HG03175 (cell line): Measurements from ENCODE around the gene TIE1.

Source experiments
- ATAC-seq: cut with Tn5 transposase; IDR thresholded peaks from one replicate; pipeline ENCODE4 v1.9.1; 2021; ENCODE audit warnings: mild to moderate bottlenecking, moderate library complexity; ENCODE audit not compliant: unreplicated experiment

Gene TIE1

DNA sequence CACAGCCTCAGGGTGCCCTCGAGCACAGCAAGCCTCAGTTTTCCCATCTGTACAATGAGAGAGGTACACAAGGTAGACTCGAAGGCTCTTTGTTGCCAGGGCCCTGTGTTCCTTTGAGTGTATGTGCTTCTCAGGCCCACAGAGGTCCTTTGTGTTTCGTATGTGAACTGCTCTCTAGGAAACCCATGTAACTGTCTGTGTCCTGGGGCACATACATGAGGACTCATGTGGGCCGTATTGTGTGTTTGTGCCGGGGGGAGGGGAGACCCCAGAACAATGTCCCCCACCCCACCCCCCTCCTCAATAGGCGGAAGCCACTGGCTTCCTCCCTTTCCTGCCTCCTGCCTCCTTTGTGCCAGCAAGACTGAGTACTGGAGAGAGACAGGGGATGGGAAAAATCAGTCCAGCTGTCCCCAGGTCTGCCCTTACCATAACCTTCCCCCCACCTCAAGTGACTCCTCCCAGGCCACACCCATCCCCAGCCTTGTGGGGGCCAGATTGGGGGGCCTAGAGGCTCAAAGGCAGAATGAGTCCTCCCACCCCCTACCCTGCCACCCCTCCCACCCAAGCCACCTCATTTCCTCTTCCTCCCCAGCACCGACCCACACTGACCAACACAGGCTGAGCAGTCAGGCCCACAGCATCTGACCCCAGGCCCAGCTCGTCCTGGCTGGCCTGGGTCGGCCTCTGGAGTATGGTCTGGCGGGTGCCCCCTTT is at the start of gene TIE1:
Gene TIE1 (plus strand): TSS at position 605 of the 717 bp plus-strand sequence. CDS start 90 bp downstream, at position 695.
- no peak for ATAC-seq

DNA sequence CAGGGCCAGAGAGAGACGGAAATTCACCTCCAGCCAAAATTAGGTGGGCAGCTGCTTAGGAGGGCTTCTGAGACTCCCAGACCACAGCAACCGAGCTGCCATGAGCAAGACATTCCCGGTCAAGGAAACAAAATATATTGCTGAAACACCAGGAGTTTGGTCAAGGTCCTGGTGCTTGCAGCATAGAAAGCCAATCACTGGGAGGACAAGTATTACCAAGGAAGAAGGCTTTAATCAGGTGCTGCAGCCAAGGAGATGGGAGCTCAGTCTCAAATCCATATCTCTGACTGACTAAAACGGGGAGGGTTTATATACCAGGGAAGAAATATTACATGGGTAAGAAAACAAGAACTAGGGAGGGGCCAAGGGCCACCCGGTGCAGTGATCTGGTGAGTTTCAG is 49.8 kb upstream of the TIE1 start:
- no peak for ATAC-seq

DNA sequence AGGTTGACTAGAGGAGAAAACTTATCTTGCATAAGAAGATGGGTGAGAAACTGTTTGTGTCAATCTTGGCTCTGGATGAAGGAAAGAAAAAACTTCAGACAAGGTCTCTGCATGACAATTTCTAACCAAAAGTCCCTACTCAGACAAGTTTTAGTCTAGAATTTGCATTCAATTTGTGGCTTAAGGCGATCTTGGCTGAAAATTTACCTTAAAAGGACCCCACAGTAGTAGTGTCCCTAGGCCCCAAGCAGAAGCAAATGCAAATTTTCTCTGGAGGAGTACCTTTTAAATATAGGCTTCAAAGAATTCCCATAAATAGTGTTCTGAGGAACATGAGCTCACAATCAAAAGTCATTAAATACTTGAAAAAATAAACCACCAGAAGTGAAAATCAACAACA is 48.6 kb upstream of the TIE1 start:
- ATAC-seq: no peak

DNA sequence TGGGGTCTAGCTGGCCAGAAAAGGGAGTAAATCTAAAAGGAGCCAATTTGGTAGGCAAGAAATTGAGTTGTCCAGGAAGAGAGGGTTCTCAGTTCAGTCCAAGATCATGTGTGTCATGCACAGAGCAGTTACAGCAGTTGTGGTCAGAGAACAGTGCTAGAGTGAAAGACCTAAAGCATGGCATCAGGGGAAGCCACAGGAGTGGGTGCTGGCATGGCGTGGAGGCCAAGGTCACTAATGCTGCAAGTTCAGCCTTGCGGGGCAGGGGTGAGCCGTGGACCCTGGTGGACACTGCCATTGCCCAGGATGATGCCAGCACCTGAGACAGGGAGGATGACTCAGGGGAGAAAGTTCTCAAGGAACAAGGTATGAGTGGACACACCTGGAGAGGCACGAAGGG is 47.6 kb upstream of the TIE1 start:
- no peak for ATAC-seq

DNA sequence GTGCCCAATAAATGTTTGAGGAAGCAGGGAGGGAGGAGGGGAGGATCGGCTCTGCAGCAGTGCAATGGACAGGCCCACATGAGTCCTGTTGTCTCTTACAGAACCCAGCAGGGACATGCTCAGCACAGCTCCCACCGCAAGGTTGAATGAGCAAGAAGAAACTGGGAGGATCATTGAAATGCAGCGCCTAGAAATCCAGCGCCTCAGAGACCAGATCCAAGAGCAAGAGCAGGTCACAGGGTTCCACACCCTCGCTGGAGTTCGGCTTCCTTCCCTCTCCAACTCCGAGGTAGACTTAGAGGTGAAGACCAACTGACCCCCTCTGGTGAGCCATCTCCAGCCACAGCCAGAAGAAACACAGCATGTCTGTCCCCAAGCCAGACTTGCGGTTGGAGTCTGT is 46.9 kb upstream of the TIE1 start:
- no peak for ATAC-seq

DNA sequence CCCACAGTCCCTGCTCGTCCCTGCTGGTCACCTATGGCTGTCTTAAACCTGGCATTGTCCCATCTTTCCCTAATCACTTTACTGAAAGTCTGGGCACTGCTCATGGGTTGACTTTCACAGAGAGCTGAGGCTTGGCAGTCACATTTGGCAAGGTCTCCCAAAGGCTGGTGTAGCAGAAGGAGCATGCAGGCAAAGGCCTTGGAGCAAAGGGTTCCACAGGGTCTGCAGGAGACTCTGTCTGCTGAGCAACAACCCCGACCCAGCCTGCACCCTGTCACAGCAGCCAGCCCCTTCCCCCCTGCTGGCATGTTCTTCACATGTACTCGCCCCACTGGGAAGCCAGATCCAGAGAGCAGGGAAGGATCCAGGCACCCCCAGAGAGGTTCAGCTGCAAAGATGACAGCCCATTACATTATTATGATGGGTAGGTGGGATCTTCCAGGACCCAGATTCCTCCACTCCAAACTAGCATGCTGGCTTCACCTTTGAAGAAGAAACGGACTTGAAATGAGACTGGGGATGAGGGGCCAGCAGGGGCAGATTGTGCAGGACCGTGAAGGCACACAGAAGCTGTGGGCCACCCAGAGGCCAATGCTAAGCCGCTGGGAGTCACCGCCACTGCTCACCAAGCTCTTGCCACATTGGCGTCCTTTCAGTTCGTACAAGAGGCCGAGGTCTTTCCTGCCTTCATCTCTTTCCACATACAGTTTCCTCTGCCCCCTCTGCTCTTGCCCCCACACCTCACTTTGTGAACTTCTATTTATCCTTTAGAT is 45.2 kb upstream of the TIE1 start:
- ATAC-seq: no peak

DNA sequence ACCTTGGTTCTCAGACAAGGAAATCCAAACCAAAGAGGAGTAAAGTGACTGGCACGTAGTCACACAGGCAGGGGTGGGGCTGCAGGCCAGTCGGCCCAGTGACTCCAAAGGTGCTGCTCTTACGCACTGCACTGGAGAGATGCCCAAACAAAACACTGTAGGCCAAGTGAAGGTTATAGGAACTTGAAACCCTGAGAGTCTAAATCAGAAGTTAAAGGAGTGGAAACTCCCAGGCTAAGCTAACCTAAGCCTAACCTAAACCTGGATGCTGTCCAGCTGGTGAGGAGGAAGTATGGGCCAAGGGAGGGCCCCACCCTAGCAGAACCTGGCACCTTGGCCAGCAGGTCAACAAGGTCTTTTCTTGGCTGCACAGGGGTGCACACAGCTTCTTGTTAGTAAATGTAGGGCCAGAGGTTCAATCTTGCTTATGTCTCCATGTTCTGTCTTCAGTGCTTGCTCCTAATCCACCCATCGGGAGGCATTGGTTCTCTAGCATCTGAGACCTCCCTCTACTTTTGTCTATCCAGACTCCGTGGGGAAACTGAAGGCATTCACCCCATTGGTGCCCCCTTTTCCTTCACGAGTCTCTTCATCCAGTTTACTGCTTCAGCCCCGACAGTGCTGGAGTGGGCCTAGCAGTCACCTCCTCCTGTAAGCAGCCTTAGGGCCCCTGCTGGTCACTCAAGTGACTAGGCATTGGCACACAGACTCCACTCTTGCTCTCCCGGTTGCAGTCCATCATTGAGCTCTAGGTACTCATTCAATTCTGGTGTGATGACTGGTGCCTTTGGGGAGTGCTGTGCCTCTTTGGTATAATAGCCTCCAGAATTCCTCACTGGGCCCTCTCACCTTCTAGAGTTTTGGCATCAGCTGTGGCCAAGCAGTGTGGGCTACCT is 43.9 kb upstream of the TIE1 start:
- no peak for ATAC-seq

DNA sequence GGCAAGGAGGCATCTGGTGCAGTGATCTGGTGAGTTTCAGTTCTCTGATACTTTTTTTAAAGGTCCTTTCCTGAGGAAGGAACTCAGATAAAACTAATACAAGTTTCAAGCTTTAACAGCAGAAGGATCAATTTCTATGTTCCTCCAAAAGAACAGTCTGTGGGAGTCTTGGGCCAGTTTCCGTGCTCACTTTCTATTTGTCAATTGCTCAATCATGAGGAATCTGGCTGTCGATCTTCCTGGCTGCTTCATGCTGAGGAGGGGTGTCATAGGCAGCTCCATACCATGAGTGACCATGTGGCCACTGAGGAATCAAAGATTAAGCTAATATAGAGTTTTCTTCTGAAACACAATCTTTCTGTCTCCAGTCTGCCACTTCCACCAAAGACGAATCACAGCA is 42.4 kb upstream of the TIE1 start:
- ATAC-seq: no peak

DNA sequence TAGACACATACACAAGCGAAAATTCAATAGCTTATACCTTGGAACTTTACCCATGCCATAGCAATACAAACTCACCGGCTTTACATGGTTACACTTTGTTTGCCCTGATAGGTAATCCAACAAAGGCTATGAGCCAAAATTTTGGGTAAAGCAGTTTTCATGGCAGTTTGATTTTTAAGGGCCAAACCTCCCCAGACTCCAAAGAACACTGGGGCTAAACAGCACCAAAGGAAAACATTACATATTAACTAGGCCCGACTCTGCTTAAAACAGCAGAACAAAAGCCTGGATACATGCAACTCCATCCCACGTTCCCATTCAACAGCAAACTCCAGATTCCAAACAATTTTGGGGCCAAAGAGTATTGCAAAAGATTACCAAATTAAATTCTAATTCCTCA is 35.4 kb upstream of the TIE1 start:
- ATAC-seq: no peak

DNA sequence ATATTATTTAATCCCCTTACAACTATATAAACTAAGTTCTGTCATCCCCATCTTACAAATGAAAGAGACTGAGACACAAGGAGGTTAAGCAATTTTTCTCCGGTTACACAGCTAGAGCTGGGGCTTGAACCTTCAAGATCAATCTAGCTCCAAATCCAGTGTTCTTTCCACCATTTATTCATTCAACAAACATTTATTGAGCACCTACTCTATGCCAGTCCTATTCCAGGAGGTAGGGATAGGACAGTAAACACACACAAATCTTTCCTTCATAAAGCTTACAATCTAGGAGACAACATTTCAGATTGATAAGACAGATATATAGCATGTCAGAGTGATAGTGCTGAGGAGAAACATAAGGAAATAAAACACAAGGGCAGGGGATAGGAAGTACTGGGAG is 33.9 kb upstream of the TIE1 start:
- no peak for ATAC-seq

DNA sequence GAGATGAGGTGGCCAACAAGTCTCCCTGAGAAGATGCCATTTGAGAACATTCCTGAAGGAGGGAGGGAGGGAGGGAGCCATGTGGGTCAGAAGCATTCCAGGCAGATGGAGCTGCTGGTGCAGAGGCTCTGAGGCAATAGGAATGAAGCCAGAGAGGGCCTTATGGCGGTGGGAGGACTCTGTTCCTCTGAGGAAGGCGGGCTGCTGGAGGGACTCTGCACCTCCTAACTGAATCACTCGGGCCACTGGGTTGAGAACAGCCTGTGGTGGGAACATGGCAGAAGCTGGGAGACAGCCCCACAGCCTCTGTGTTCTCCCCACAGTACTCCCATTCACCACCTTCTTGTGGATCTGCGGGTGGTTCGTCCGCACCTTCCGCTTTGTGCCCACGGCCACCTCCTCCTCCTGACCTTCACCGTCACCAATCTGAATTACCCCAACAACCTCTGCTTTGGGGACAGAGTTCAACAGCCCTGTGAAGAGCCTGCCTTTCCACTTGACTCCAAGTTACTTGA is 33.4 kb upstream of the TIE1 start:
- no peak for ATAC-seq

DNA sequence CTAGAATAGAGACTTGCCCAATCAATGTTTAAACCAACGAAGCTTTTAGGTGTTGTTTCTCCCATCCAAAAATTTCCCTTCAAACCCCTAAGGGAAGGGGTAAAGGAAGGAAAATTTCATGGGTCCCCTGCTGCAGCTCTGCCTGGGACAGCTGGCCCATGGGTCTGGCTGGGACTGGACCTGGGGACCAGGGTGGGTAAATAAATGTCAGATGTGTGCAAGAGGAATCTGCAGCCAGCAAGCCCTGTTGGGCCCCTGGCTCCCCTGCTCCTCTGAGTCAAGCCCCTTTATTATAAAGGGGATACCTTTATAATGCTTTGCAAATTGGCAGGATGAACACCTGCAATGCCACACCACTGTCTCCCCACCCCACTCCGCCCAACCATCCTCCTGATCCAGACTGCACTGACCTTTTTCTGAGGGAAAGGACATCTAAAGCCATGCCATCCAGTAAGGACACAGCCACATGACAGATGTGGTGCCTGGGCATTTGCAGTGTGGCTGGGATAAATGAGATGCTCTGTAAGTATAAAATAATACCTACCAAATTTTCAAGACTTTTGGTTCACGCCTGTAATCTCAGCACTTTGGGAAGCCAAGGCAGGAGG is 32.9 kb upstream of the TIE1 start:
- ATAC-seq: no peak

DNA sequence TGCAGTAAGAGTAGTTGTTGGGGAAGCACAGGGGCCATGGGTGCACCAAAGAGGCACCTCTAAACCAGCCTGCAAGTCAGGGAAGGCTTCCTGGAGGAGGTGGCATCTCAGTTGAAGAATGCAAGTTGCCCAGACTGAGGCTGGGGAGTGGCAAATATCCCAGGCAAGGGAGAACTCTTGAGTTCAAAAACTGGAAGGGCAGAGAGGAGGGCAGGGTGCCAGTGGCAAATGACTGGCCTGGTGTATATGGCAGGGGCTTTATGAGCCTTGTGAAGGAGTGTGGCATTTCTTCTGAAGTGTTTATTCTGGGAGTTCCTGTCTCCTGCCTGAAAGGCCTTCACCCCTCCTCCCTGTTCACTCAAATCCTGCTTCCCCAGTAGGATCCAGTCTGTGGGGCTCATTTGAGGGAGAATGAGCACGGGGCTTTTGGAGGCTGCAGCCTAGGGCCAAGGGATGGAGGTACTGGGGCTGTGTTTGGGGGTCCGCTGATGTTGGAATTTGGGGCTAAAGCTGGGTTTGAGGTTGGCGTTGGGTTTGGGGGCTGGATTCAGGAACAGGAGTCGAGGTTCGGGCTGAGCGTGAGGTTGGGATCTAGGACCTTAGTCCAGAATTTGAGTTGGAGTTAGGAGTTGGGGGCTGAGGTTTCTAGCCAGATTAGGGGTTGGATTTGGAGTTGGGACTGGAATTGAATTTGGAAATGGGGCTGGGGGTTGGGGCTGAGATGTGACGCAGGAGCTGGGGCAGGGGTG is 31.0 kb upstream of the TIE1 start, which contains the start of gene TMEM125:
Gene TMEM125 (plus strand): TSS at position 357 of the 749 bp plus-strand sequence. CDS start 2,740 bp downstream, outside the sequence.
- no peak for ATAC-seq

DNA sequence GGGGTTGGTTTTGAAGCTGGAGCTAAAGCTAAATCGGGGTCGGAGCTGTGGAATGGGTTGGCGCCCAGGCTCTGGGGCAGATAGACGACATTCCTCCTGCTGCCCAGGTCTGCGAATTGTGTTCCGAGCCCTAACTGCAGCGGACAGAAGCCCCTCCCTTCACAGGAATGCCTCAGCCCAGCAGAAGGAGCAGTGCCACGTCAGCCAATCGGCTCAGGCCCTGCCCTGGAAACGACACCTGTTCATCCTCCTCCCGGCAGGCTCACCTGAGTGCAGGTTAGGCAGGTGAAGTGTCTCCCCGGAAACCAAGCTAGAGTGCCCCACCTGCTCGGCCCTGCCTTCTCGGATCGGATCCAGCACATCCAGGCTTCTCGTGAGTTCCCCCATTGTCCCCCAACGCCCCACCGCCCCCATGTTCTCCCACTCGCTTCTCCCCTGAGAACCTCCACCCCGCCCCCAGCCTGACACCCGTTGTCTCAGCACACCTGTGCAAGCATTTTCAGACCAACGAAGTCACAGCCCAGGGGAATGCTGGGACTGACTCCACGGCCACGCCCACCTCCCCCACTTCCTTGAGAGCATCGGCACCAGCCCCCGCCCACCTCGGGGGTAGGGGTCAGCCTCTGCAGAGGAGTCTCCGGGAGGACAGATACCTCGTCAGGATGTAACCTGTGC is 30.2 kb upstream of the TIE1 start:
- no peak for ATAC-seq

DNA sequence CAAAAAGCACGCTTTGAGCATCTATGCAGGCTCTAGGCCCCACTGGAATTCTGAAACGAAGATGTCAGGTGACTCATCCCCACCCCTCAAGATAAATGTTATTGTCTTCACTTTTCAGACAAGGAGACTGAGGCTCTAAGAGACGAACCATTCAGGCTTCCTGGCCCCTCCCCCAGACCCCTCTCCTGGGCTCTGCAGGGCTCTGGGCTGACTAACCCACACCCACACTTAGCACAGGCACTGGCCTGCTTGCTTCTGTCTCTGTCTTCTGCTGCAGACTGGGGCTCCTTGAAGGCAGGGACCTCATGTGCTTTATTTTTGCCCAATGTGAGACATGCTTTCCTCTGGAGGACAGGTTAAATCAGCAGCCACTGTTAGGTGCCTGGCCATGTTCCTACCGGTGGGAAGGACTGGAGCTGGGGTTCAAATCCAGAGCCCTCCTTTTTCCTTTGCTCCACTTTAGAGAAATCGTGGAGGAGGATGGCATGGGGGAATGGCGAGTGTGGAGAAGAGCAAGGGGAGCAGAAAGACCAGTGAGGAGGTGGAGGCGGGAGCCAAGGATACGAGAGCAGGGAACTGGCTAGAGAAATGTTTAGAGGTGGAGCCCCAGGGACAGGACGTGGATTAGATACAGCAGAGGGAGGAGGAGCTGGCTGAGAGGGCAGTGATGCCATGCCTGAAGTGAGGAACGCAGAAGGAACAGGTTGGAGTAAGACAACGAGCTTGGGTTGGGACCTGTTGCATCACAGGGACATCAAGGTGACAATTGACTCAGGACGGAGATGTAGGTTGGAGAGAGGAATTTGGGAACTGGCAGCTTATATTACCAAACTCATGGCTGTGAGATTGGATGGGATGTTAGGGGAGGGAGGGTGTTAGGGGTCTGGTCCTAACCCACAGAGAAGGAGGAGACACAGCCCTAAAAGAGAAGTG is 29.3 kb upstream of the TIE1 start:
- no peak for ATAC-seq

DNA sequence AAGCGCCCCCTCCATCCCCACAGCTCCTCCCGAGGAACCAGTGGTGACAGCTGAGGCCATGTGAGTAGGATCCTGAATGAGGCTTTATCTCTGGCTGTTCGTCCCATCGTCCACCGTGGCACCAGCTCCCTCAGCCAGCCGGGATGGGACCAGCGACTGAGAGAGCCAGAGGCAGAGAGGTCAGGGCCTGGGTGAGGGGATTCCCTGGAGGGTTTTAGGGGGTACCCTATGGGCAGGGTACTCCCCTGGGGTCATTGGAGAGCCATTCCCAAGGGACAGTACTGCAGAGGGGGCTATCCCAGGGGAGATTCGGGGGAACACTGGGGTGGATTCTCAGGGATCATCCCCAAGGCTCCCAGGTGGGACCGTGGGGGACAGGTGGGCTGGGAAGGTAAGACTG is 28.6 kb upstream of the TIE1 start:
- no peak for ATAC-seq

DNA sequence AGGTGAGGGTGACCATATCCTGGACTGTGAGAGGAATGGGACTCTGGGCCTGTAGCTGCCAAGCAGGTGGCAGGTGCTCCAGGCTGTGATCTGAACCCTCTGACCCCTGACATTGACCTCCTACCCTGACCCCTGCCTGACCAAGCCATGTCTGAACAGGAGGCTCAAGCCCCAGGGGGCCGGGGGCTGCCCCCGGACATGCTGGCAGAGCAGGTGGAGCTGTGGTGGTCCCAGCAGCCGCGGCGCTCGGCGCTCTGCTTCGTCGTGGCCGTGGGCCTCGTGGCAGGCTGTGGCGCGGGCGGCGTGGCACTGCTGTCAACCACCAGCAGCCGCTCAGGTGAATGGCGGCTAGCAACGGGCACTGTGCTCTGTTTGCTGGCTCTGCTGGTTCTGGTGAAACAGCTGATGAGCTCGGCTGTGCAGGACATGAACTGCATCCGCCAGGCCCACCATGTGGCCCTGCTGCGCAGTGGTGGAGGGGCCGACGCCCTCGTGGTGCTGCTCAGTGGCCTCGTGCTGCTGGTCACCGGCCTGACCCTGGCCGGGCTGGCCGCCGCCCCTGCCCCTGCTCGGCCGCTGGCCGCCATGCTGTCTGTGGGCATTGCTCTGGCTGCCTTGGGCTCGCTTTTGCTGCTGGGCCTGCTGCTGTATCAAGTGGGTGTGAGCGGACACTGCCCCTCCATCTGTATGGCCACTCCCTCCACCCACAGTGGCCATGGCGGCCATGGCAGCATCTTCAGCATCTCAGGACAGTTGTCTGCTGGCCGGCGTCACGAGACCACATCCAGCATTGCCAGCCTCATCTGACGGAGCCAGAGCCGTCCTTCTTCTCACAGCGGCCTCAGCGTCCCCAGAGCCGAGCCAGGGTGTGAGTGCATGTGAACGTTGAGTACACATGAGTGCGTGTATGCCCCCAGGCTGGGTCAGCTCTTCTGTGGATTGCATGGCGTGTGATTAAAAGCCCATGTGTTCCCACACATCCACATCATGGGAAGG is 27.9 kb upstream of the TIE1 start:
- ATAC-seq: no peak
